HepG2 (cell line): ENCODE measurements around the gene MAPK14. TPM values are rescaled to one million over a fixed set of nuclear protein-coding genes. Genes with fewer than 3 reads are reported as not detected.

Experiments
- ARNT2 ChIP-seq: sonication (generic); formaldehyde crosslinking; IDR thresholded peaks from 2 replicates; pipeline ENCODE4 v1.8.0; 2022; ENCODE audit warnings: mild to moderate bottlenecking, low read depth, missing genetic modification reagents, moderate library complexity
- ATM ChIP-seq: fragments of 450-650 bp; IDR thresholded peaks from 2 replicates; pipeline ENCODE4 v1.7.1; 2017; ENCODE audit warnings: mild to moderate bottlenecking, borderline replicate concordance
- BCLAF1 ChIP-seq: fragments of 450-650 bp; IDR thresholded peaks from 2 replicates; pipeline ENCODE4 v1.6.1; 2017; ENCODE audit warnings: mild to moderate bottlenecking
- FOXO1 ChIP-seq: sonication (generic); formaldehyde crosslinking; IDR thresholded peaks from 2 replicates; pipeline ENCODE4 v1.4.0; 2020; ENCODE audit warnings: missing genetic modification reagents
- HNF4G ChIP-seq, 2 experiments: sonication (generic) in 1 of 2; formaldehyde crosslinking in 1 of 2; IDR thresholded peaks; 2 replicates each; pipeline versions ENCODE4 v1.4.0 to v1.6.1; 2011 to 2020; ENCODE audit warnings: borderline replicate concordance in 2 of 2, low read depth in 2 of 2, mild to moderate bottlenecking in 2 of 2, low read length in 1 of 2, missing genetic modification reagents in 1 of 2, moderate library complexity in 1 of 2
- HNRNPL ChIP-seq: fragments of 200-400 bp; formaldehyde crosslinking; IDR thresholded peaks from 2 replicates; pipeline ENCODE4 v1.6.1; 2017; ENCODE audit warnings: mild to moderate bottlenecking, low read depth, low read length
- HOMEZ ChIP-seq: IDR thresholded peaks from 2 replicates; pipeline ENCODE4 v1.6.1; 2016; ENCODE audit warnings: low read depth
- ISL2 ChIP-seq: sonication (generic); formaldehyde crosslinking; IDR thresholded peaks from 2 replicates; pipeline ENCODE4 v1.5.0; 2020; ENCODE audit warnings: missing genetic modification reagents
- KLF15 ChIP-seq: sonication (generic); formaldehyde crosslinking; IDR thresholded peaks from 2 replicates; pipeline ENCODE4 v1.8.1; 2023; ENCODE audit warnings: borderline replicate concordance, mild to moderate bottlenecking, inconsistent platforms, missing genetic modification reagents, mixed read lengths
- NFIB ChIP-seq: sonication (generic); formaldehyde crosslinking; IDR thresholded peaks from 2 replicates; pipeline ENCODE4 v1.9.0; 2021; ENCODE audit warnings: missing genetic modification reagents, mild to moderate bottlenecking, borderline replicate concordance
- REPIN1 ChIP-seq: sonication (generic); formaldehyde crosslinking; IDR thresholded peaks from 2 replicates; pipeline ENCODE4 v1.8.0; 2022; ENCODE audit warnings: missing genetic modification reagents, low read depth, mild to moderate bottlenecking, borderline replicate concordance
- SP4 ChIP-seq: sonication (generic); formaldehyde crosslinking; IDR thresholded peaks from 2 replicates; pipeline ENCODE4 v1.8.1; 2023; ENCODE audit warnings: mild to moderate bottlenecking, missing genetic modification reagents
- SUZ12 ChIP-seq: fragments of 150-350 bp; IDR thresholded peaks from 2 replicates; pipeline ENCODE4 v1.6.1; 2014; ENCODE audit warnings: low read depth, low read length
- ZBTB1 ChIP-seq: sonication (generic); formaldehyde crosslinking; IDR thresholded peaks from 2 replicates; pipeline ENCODE4 v1.4.0; 2020; ENCODE audit warnings: missing genetic modification reagents, borderline replicate concordance
- ZNF335 ChIP-seq: sonication (generic); formaldehyde crosslinking; IDR thresholded peaks from 2 replicates; pipeline ENCODE4 v1.4.0; 2020; ENCODE audit warnings: missing genetic modification reagents
- ZNF354B ChIP-seq: sonication (generic); formaldehyde crosslinking; IDR thresholded peaks from 2 replicates; pipeline ENCODE4 v1.8.0; 2022; ENCODE audit warnings: mild to moderate bottlenecking, missing genetic modification reagents
- ZNF543 ChIP-seq: sonication (generic); formaldehyde crosslinking; IDR thresholded peaks from 2 replicates; pipeline ENCODE4 v1.4.0; 2020; ENCODE audit warnings: mild to moderate bottlenecking, missing genetic modification reagents
- ZNF768 ChIP-seq: sonication (generic); formaldehyde crosslinking; IDR thresholded peaks from 2 replicates; pipeline ENCODE4 v1.4.0; 2020; ENCODE audit warnings: missing genetic modification reagents
- polyA plus RNA-seq, 8 experiments: library from polyadenylated mRNA; depleted of rRNA in 3 of 8; stranded (reverse) in 7 of 8; unstranded in 1 of 8; fragments of >200 nt; fragmentation: Illumina TruSeq in 4 of 8; extraction: Trizol in 4 of 8; gene quantifications; 2 replicates each; pipeline versions ENCODE4 v1.2.1 to v1.2.3, GENCODE V29; 2011 to 2016; ENCODE audit warnings: low read depth in 4 of 8, missing spikeins in 1 of 8, mixed read lengths in 1 of 8; ENCODE audit not compliant: insufficient read depth in 1 of 8
- total RNA-seq, 5 experiments: library from RNA; depleted of rRNA; stranded (reverse); fragments of >200 nt; fragmentation: Illumina TruSeq; extraction: Trizol; gene quantifications; 2 replicates each; pipeline ENCODE4 v1.2.3, GENCODE V29; 2016; ENCODE audit warnings: low read depth in 1 of 5
- TF ChIP-seq, protein P1 (sequence below): sonication (generic); formaldehyde crosslinking; IDR thresholded peaks from 2 replicates; pipeline ENCODE4 v1.4.0; 2020; ENCODE audit warnings: low read depth, missing genetic modification reagents

MAPK14 gene
- total and polyA plus RNA-seq, 2 of the 13 experiments (the other 11 are each of a cell fraction or from before 2014, with no cell fraction given) = 66.3 to 67.3 TPM

- no peak for TF ChIP-seq BCLAF1
- TF ChIP-seq HNRNPL = no peak
- TF ChIP-seq ZNF768 = no peak
- TF ChIP-seq KLF15 = no peak
- TF ChIP-seq HNF4G (IDR thresholded peaks at IDR 0.05; ENCODE audit: borderline replicate concordance, low read depth, low read length) = peak; percentile 89
- TF ChIP-seq HNF4G (CRISPR knock-in tag; IDR thresholded peaks at IDR 0.05; ENCODE audit: borderline replicate concordance, low read depth) = no peak
- TF ChIP-seq REPIN1 (CRISPR knock-in tag) = no peak
- no peak for TF ChIP-seq ZBTB1 (CRISPR knock-in tag)
- no peak for TF ChIP-seq ATM
- TF ChIP-seq NFIB (CRISPR knock-in tag) = no peak
- TF ChIP-seq ZNF543 (CRISPR knock-in tag) = no peak
- TF ChIP-seq FOXO1 (CRISPR knock-in tag) = no peak
- TF ChIP-seq ZNF335 = no peak
- TF ChIP-seq SP4 (CRISPR knock-in tag) = no peak
- TF ChIP-seq ZNF354B (CRISPR knock-in tag) = no peak
- no peak for TF ChIP-seq ISL2 (CRISPR knock-in tag)
- TF ChIP-seq, protein P1, sequence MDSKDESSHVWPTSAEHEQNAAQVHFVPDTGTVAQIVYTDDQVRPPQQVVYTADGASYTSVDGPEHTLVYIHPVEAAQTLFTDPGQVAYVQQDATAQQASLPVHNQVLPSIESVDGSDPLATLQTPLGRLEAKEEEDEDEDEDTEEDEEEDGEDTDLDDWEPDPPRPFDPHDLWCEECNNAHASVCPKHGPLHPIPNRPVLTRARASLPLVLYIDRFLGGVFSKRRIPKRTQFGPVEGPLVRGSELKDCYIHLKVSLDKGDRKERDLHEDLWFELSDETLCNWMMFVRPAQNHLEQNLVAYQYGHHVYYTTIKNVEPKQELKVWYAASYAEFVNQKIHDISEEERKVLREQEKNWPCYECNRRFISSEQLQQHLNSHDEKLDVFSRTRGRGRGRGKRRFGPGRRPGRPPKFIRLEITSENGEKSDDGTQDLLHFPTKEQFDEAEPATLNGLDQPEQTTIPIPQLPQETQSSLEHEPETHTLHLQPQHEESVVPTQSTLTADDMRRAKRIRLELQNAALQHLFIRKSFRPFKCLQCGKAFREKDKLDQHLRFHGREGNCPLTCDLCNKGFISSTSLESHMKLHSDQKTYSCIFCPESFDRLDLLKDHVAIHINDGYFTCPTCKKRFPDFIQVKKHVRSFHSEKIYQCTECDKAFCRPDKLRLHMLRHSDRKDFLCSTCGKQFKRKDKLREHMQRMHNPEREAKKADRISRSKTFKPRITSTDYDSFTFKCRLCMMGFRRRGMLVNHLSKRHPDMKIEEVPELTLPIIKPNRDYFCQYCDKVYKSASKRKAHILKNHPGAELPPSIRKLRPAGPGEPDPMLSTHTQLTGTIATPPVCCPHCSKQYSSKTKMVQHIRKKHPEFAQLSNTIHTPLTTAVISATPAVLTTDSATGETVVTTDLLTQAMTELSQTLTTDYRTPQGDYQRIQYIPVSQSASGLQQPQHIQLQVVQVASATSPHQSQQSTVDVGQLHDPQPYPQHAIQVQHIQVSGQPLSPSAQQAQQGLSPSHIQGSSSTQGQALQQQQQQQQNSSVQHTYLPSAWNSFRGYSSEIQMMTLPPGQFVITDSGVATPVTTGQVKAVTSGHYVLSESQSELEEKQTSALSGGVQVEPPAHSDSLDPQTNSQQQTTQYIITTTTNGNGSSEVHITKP = no peak
- TF ChIP-seq SUZ12 = no peak
- TF ChIP-seq HOMEZ = no peak; the same call in 1 of the 2 replicates
- TF ChIP-seq ARNT2 (CRISPR knock-in tag) = no peak
These were observed 48.0 kb downstream of the MAPK14 start (continued) for GRCh38 chr6:36075656-36076055.
